NCI-H1105 (cell line): ENCODE measurements around the gene BEND5.

ENCODE experiments used
- DNase-seq: peaks from one replicate; lab custom pipeline; 2025; lab: John Stamatoyannopoulos, UW

The BEND5 gene

GRCh38 chr1:48765335-48765734 is 11.4 kb downstream of the BEND5 start:
- no peak for DNase-seq

GRCh38 chr1:48761986-48762385 is 14.7 kb downstream of the BEND5 start:
- DNase-seq = no peak

- no peak for DNase-seq
Measured at GRCh38 chr1:48761411-48761810, 15.3 kb downstream of the BEND5 start.

- DNase-seq = no peak
Measured at GRCh38 chr1:48760857-48761256, 15.8 kb downstream of the BEND5 start.

GRCh38 chr1:48758976-48759375 is 17.7 kb downstream of the BEND5 start:
- no peak for DNase-seq

GRCh38 chr1:48757363-48757762 is 19.3 kb downstream of the BEND5 start:
- DNase-seq = no peak

- no peak for DNase-seq
Measured at GRCh38 chr1:48756683-48757316, 19.9 kb downstream of the BEND5 start.

GRCh38 chr1:48753293-48753692 is 23.4 kb downstream of the BEND5 start:
- no peak for DNase-seq

- DNase-seq = no peak
Measured at GRCh38 chr1:48750109-48750508, 26.6 kb downstream of the BEND5 start.

- DNase-seq = no peak
Measured at GRCh38 chr1:48749068-48749467, 27.6 kb downstream of the BEND5 start.

GRCh38 chr1:48746906-48747305 is 29.8 kb downstream of the BEND5 start:
- DNase-seq = no peak

- no peak for DNase-seq
Measured at GRCh38 chr1:48744032-48744431, 32.7 kb downstream of the BEND5 start.

GRCh38 chr1:48743480-48743879 is 33.2 kb downstream of the BEND5 start:
- DNase-seq = no peak

GRCh38 chr1:48741380-48741779 is 35.3 kb downstream of the BEND5 start:
- no peak for DNase-seq

GRCh38 chr1:48740621-48741020 is 36.1 kb downstream of the BEND5 start:
- DNase-seq = no peak

GRCh38 chr1:48739091-48739490 is 37.6 kb downstream of the BEND5 start:
- no peak for DNase-seq

- DNase-seq = no peak
Measured at GRCh38 chr1:48738356-48738755, 38.3 kb downstream of the BEND5 start.

GRCh38 chr1:48735796-48736195 is 40.9 kb downstream of the BEND5 start:
- DNase-seq = no peak

- DNase-seq = no peak
Measured at GRCh38 chr1:48730164-48730910, 46.4 kb downstream of the BEND5 start.

GRCh38 chr1:48728584-48728983 is 48.1 kb downstream of the BEND5 start:
- DNase-seq = no peak

GRCh38 chr1:48726557-48727215 is 50.0 kb downstream of the BEND5 start:
- DNase-seq = no peak

GRCh38 chr1:48726139-48726538 is 50.6 kb downstream of the BEND5 start:
- DNase-seq = no peak

GRCh38 chr1:48725341-48726046 is 51.2 kb downstream of the BEND5 start:
- DNase-seq = no peak
